IPS-NIHi11 (cell line): ENCODE data around the gene PTGDS.
A peak's percentile ranks its signal among the peaks of the same experiment; 100 is the strongest.

ENCODE experiments used
- DNase-seq: peaks from one replicate; pipeline ENCODE4 v3.0.0; 2012; ENCODE audit warnings: mixed read lengths, low spot score

PTGDS gene

GRCh38 chr9:136974817-136975535 lies 2.3 kb upstream of the PTGDS start:
- DNase-seq, result no peak

- peak; percentile 79 for DNase-seq
These were observed 1.7 kb upstream of the PTGDS start for GRCh38 chr9:136975644-136976043.

- DNase-seq, result no peak
These were observed 357 bp downstream of the PTGDS start for GRCh38 chr9:136977649-136978072.

- DNase-seq, result peak; percentile 100
These were observed 965 bp downstream of the PTGDS start for GRCh38 chr9:136978073-136978864.

GRCh38 chr9:136978865-136979544 lies 1.7 kb downstream of the PTGDS start:
- DNase-seq, result no peak

- DNase-seq, result no peak
These were observed 2.7 kb downstream of the PTGDS start for GRCh38 chr9:136979769-136980587.

GRCh38 chr9:136980669-136981478 lies 3.6 kb downstream of the PTGDS start:
- DNase-seq, result no peak

GRCh38 chr9:136981588-136982231 lies 4.4 kb downstream of the PTGDS start:
- no peak for DNase-seq

GRCh38 chr9:136982232-136983051 lies 5.1 kb downstream of the PTGDS start, which contains the start of gene LCNL1:
TSS of gene LCNL1 (plus strand) at chr9:136982993. CDS start at chr9:136983587, 594 bp downstream.
- DNase-seq, result no peak

- no peak for DNase-seq
These were observed 5.9 kb downstream of the PTGDS start for GRCh38 chr9:136983167-136983566.

GRCh38 chr9:136983656-136984314 lies 6.5 kb downstream of the PTGDS start:
- no peak for DNase-seq

GRCh38 chr9:136984464-136985026 lies 7.2 kb downstream of the PTGDS start:
- no peak for DNase-seq

GRCh38 chr9:136985027-136985602 lies 7.8 kb downstream of the PTGDS start:
- no peak for DNase-seq

- DNase-seq, result no peak
These were observed 8.5 kb downstream of the PTGDS start for GRCh38 chr9:136985853-136986252.

GRCh38 chr9:136988872-136989271 lies 11.6 kb downstream of the PTGDS start:
- DNase-seq, result no peak

- no peak for DNase-seq
These were observed 13.1 kb downstream of the PTGDS start for GRCh38 chr9:136990242-136990911.

- DNase-seq, result peak; percentile 99
These were observed 14.9 kb downstream of the PTGDS start, which contains the start of gene PAXX for GRCh38 chr9:136991993-136992818. TSS of gene PAXX (plus strand) at chr9:136992422. CDS start at chr9:136992444, 22 bp downstream.
